ENCODE data around the gene PDGFB.

PDGFB gene

DNA sequence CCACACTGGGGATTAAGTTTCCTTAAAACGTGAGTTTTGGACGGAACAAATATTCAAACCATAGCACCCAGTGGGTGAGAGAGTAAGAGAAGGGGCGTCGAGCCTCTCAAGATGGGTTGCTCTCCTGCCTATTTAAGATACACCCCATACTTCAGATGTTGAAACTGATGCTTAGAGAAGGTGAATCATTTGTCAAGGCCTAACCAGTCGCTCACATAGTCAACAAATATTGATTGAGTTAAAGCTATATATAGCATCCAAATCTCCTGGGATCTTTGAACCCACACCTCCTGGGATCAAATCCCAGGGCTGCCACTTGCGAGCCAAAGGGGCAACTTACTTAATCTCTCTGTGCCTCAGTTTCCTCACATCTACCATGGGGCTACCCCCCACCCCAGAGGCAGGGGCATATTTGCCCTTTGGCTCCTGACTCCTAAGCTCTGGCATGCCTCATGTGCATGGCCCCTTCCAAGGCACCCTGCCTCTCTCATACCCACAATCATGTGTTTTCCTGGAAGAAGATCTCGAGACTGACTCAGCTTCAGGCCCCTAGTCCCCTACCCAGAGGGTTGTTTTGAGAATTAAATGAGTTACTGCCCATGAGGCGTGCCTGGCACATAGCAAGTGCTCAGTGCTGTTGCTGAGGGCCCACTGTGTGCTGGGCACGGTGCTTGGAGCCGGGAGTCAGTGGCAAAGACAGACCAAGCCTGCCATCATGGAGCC, 19.0 kb upstream of the PDGFB start:
- in situ Hi-C loops (cut with MboI; ENCODE audit: low sequenced_read_pairs, unreplicated experiment) = no loop called here
- TF ChIP-seq CTCF (IDR thresholded peaks at IDR 0.05; ENCODE audit: borderline replicate concordance, control extremely low read depth, extremely low read depth, insufficient read depth, missing control alignments) = no peak
- no peak for DNase-seq (ENCODE audit: low spot score)

DNA sequence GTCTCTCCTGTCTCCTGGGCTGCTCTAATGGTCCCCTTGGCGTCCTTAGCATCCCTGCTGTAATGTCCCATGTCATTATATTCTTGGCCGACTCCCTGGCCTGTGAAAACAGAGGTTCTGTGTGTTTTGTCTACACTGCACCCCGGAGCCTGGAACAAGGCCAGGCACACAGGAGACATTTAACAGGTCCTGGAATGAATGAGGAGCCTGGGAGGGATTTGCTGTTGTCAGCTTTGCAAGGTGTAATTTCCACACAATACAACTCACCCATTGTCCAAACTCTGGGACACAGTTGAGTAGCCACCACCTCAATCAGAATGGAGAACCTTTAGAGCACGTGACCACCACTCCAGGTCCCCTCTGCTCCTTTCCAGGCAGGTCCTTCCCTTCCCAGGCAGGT, 14.9 kb upstream of the PDGFB start:
- no peak for DNase-seq (ENCODE audit: low spot score)
- no peak for TF ChIP-seq CTCF (IDR thresholded peaks at IDR 0.05; ENCODE audit: borderline replicate concordance, control extremely low read depth, extremely low read depth, insufficient read depth, missing control alignments)
- in situ Hi-C loops (cut with MboI; ENCODE audit: low sequenced_read_pairs, unreplicated experiment) = no loop called here

DNA sequence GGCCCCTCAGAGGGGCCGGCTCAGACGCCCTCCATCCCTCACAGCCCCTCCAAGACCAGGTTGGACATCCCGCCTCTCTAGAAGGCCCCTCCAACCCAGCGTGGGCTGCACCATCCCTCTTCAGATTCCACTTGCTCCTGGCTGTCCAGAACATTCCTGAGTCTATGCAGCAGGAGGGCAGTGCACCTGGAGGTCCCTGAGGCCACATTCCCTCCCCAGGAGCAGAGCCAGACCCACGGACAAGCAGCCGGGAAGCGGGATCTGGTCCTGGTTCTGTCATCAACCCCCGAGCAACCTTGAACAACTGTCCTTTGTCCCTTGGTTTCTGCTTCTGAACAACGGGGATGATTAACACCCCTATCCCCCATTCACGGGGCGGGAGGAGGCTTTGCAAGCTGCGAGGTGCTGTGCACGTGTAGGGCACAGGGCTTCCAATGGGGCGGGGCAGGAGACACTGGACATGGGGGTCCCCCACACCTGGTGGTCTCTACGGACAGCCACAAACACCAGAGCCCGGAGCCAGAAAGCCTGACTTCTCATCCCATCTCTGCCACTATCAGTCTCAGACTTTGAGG, 13.2 kb upstream of the PDGFB start:
- in situ Hi-C loops (cut with MboI; ENCODE audit: low sequenced_read_pairs, unreplicated experiment) = no loop called here
- TF ChIP-seq CTCF (IDR thresholded peaks at IDR 0.05; ENCODE audit: borderline replicate concordance, control extremely low read depth, extremely low read depth, insufficient read depth, missing control alignments) = no peak
- DNase-seq (ENCODE audit: low spot score) = no peak

DNA sequence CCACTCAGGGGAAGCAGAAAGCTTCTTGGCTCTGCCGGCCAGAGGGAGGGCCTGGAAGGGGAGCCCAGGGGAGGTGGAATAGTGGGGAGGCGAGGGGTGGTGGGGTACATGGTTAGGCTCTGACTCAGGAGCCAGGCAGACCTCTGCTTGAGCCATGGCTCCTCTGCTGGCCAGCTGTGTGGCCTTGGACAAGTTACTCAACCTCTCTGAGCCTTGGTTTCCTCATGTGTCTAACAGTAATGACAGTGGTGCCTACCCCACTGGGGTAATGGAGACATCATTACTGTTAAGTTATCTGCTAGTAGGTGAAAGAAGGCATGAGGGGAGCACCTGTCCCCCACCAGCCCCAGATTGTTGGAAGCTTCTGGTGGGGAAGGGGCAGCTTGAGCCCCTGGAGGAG, 12.2 kb upstream of the PDGFB start:
- in situ Hi-C loops (cut with MboI; ENCODE audit: low sequenced_read_pairs, unreplicated experiment) = no loop called here
- TF ChIP-seq CTCF (IDR thresholded peaks at IDR 0.05; ENCODE audit: borderline replicate concordance, control extremely low read depth, extremely low read depth, insufficient read depth, missing control alignments) = no peak
- DNase-seq (ENCODE audit: low spot score) = no peak

GRCh38 chr22:39256186-39256552, 11.4 kb upstream of the PDGFB start:
- DNase-seq (ENCODE audit: low spot score) = no peak
- TF ChIP-seq CTCF (IDR thresholded peaks at IDR 0.05; ENCODE audit: borderline replicate concordance, control extremely low read depth, extremely low read depth, insufficient read depth, missing control alignments) = no peak
- in situ Hi-C loops (cut with MboI; ENCODE audit: low sequenced_read_pairs, unreplicated experiment) = no loop called here

GRCh38 chr22:39255449-39256185, 10.8 kb upstream of the PDGFB start:
- in situ Hi-C loops (cut with MboI; ENCODE audit: low sequenced_read_pairs, unreplicated experiment) = no loop called here
- DNase-seq (ENCODE audit: low spot score) = no peak
- TF ChIP-seq CTCF (IDR thresholded peaks at IDR 0.05; ENCODE audit: borderline replicate concordance, control extremely low read depth, extremely low read depth, insufficient read depth, missing control alignments) = no peak

Data from GM13976 (cell line).